ENCODE results near the gene AHCYL2.

- TF ChIP-seq CTCF (IDR thresholded peaks at IDR 0.05; ENCODE audit: low read depth, low read length, poor library complexity, severe bottlenecking) (no peak), EZH2phosphoT487 (IDR thresholded peaks at IDR 0.05; ENCODE audit: borderline replicate concordance, low read length) (no peak)
Measured at GRCh38 chr7:129205987-129206785, 18.6 kb upstream of the AHCYL2 start.
